ENCODE measurements around the gene SLC52A3. TPM values are rescaled to one million over a fixed set of nuclear protein-coding genes. Genes with fewer than 3 reads are reported as not detected.

SLC52A3 gene
- total RNA-seq, 1 experiment from 2014 or later = 49.4 TPM

DNA sequence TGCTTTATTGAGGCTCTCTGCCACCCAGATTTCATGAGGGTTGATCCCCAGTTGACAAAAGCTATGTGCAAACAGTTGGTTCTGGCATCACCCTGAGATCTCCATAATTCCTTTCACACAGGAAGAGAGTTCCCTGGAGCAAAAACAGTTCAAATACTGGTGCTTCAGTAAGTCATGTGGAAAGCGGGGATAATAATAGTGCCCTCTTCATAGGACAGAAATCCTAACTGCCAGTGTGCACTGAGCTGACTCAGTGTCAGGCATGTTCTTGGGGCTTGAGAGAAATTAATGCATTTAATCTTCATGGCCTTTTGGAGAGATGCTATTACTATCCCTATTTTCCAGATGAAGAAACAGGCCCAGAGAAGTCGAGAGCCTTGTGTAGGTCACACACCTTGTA, 7.9 kb upstream of the SLC52A3 start:
- Histone ChIP-seq H3K36me3 (replicated peaks; ENCODE audit: control insufficient read depth, insufficient read depth, low read length) (no peaks in the 10 kb centered on the region), H3K27me3 (ENCODE audit: control insufficient read depth, insufficient read depth, low read length) (no peaks in the 10 kb centered on the region), H3K4me3 (ENCODE audit: insufficient read depth, low read depth, low read length) (no peak overlapping the region)
- no peak for DNase-seq

DNA sequence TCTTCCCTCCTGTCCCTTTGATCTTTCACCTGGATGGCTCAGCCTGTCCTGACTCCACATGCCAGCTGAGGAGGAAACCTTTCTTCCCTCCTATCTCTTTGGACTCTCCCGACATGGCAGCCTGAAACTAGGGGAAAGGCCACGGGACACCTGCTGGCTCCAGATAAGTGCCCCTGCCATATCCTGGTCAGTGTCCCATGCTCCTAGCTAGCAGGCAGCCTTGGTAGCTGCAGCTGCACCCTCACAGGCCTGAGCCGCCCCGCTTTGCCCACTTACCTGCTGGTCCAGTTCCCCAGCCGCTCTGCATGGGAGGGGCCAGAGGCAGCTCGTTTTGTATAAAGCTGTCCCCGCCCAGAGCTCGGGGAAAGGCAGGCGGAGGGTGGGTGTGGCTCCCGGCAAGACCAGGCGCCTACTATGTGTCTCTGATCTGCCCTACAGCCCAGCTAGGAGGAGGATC, 7.4 kb upstream of the SLC52A3 start:
- peak; percentile 88 for DNase-seq
- no peaks in the 10 kb centered on the region for H3K27me3 ChIP-seq (ENCODE audit: control insufficient read depth, insufficient read depth, low read length)
- H3K4me3 ChIP-seq (ENCODE audit: insufficient read depth, low read depth, low read length) = peak overlapping the region; percentile 36
- no peaks in the 10 kb centered on the region for H3K36me3 ChIP-seq (replicated peaks; ENCODE audit: control insufficient read depth, insufficient read depth, low read length)

DNA sequence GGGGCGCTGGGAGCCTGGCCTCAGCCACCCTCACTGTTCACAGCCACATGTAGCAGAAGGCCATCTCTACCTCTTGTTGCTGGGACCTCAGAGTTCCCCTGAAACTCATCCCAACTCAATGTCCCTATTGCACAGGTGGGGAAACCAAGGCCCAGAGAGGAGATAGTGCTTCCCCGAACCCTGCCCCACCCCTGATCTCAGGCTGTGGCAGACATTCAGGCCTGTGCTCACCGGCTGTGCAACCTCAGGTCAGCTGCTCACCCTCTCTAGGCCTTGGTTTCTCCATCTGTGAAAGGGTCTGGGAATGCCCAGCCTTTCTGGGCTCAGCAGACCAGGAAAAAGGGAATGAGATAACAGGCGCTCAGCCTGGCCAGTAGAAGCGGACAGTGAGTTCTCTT, 6.4 kb upstream of the SLC52A3 start:
- Histone ChIP-seq H3K4me3 (ENCODE audit: insufficient read depth, low read depth, low read length) (no peak overlapping the region; the same call in 1 of the 2 replicates), H3K27me3 (ENCODE audit: control insufficient read depth, insufficient read depth, low read length) (no peaks in the 10 kb centered on the region), H3K36me3 (replicated peaks; ENCODE audit: control insufficient read depth, insufficient read depth, low read length) (no peaks in the 10 kb centered on the region)
- DNase-seq = no peak

DNA sequence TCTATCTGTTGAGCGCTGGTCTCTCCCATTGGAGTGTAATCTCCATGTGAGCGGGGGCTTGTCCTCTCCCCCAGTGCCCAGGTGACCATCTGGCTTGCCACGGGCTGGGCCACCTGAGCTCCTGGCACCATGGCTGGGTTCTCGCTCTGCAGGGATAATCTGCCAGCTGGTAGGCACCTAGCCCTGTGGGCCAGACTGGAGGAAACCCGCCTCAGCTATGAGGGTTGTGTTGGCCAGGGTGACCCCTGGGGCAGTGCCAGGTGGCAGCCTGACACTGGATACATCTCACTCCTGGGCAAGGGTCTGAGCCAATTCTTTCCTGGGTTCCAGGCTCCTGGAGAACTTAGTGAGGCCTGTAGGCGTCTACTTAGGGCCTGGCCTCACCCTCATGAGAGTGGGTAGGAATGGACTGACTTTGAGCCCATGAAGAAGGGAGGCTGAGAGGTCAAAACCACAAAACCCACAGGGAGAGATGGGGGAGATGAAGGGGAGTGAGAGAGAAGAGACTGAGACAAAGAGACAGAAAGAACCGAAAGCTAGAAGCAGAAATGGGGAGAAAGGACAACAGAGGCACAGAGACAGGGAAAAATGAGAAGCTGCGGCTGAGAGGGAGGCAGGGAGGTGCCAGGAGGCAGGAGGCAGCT, 5.8 kb upstream of the SLC52A3 start:
- H3K36me3 ChIP-seq (replicated peaks; ENCODE audit: control insufficient read depth, insufficient read depth, low read length) = no peaks in the 10 kb centered on the region
- H3K4me3 ChIP-seq (ENCODE audit: insufficient read depth, low read depth, low read length) = no peak overlapping the region; the same call in 1 of the 2 replicates
- no peak for DNase-seq
- H3K27me3 ChIP-seq (ENCODE audit: control insufficient read depth, insufficient read depth, low read length) = no peaks in the 10 kb centered on the region

DNA sequence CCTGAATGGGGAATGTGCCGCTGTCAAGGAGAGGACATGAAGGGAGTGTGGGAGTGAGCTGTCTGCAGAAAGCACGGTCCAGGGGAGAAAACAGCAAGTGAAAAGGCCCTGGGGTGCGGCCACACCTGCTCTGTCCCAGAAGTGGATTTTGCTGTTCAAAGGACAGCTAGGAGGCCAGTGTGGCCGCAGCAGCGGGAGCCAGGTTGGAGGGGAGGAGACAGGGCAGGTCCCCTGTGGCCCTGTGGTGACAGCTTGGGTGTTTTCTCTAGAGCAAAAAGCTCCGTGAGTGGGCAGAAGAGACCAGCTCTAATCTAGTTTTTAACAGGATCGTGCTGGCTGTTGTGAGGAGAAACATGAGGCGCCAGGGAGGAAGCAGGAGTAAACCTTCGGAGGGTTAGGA, 4.5 kb upstream of the SLC52A3 start:
- Histone ChIP-seq H3K4me3 (ENCODE audit: insufficient read depth, low read depth, low read length) (no peak overlapping the region), H3K36me3 (replicated peaks; ENCODE audit: control insufficient read depth, insufficient read depth, low read length) (no peaks in the 10 kb centered on the region), H3K27me3 (ENCODE audit: control insufficient read depth, insufficient read depth, low read length) (no peaks in the 10 kb centered on the region)
- DNase-seq = no peak

DNA sequence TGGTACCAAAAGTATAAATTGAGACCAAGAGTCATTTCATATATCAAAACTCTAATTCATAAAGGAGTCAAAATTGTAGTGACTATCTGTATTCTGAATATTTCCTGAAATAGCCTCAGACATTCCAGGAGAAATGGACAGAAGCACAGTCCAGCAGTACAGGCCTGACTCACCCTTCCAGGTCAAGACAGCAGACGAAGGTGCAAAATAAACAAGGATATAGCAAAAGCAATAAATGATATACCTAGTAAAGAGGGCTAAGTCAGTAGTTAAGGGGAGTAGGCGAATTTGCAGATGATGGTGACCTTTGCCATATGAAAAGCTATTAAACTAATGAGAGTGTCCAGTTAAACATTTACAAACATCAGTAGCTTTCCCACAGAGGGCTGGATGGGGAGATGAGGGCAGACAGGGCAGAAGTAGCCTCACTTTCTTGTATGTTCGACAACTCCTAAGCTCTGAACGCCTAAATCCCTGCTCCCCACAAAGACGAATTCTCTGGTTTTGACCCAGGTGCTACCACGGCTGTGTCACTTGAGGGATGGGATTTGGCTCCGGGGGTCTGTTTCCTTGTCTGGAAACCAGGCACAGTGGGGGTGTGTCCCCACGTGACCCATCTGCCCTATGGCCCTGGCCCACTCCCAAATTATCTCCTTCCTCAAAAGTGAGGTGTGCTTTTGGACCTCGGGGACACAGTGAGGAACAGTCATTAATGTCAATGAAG, 3.6 kb upstream of the SLC52A3 start:
- no peak for DNase-seq
- Histone ChIP-seq H3K27me3 (ENCODE audit: control insufficient read depth, insufficient read depth, low read length) (no peaks in the 10 kb centered on the region), H3K4me3 (ENCODE audit: insufficient read depth, low read depth, low read length) (no peak overlapping the region)

DNA sequence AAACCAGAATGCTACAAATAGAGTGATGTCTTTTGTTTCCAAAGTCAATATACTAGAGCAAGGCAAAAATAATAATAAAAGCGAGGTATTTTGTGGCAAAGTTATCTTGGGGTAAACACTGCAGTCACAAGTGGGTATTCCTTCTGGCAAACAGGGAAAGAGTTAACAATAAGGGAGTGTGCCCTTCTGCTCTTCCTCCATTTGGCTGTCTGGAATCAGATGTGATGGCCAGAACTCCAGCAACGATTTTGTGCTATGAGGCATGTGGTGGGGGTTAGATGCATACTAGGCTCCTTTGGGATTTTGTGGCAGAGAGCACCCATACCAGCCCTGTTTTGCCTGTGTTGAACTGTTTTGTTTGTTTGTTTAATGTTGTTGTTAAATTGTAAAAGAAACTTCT, 2.4 kb upstream of the SLC52A3 start:
- H3K27me3 ChIP-seq (ENCODE audit: control insufficient read depth, insufficient read depth, low read length) = no peaks in the 10 kb centered on the region
- DNase-seq = no peak
- no peak overlapping the region for H3K4me3 ChIP-seq (ENCODE audit: insufficient read depth, low read depth, low read length)
- H3K36me3 ChIP-seq (replicated peaks; ENCODE audit: control insufficient read depth, insufficient read depth, low read length) = no peaks in the 10 kb centered on the region

More for the DNA sequence above, 3.6 kb upstream of the SLC52A3 start:
- no peaks in the 10 kb centered on the region for H3K36me3 ChIP-seq (replicated peaks; ENCODE audit: control insufficient read depth, insufficient read depth, low read length)

DNA sequence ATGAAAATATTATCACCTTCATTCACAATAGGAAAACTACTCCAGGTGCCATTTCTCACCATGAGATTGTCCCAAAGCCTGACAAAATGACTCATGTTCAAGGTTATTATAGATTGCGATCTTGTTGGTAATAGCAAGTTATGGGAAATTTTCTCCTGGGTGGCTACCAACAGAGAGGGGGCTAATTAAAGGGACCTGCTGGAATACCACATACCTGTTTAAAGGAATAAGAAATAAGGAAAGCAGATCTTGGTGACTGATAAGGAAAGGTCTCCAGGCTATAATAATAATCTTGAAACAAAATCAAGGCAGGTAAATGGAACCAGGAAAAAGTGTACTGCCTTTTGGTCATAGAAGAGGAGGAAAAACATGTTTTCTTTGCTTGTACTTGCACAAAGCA, 1.4 kb downstream of the SLC52A3 start:
- H3K4me3 ChIP-seq (ENCODE audit: insufficient read depth, low read depth, low read length) = no peak overlapping the region
- H3K27me3 ChIP-seq (ENCODE audit: control insufficient read depth, insufficient read depth, low read length) = no peaks in the 10 kb centered on the region
- no peaks in the 10 kb centered on the region for H3K36me3 ChIP-seq (replicated peaks; ENCODE audit: control insufficient read depth, insufficient read depth, low read length)
- no peak for DNase-seq

DNA sequence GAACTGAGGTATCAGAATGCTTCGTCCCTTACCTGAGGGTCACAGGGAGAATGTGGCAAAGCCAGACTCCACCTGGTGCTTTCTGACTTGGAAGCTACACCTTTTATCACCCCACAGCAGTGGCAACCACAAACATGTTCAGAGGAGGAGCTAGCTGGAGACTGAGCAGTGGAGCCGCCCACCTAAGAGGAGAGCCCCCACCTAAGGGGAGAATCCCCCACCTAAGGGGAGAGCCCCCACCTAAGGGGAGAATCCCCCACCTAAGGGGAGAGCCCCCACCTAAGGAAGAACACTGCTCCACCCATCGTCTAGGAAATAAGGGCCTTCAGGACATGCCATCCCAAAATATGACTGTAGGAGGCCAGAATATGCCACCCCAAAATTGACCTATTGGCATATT, 4.0 kb downstream of the SLC52A3 start:
- H3K4me3 ChIP-seq (ENCODE audit: insufficient read depth, low read depth, low read length) = no peak overlapping the region
- DNase-seq = no peak
- peaks cover 3% of the 10 kb centered on the region; the same call in 1 of the 2 replicates for H3K27me3 ChIP-seq (ENCODE audit: control insufficient read depth, insufficient read depth, low read length)
- H3K36me3 ChIP-seq (replicated peaks; ENCODE audit: control insufficient read depth, insufficient read depth, low read length) = no peaks in the 10 kb centered on the region

DNA sequence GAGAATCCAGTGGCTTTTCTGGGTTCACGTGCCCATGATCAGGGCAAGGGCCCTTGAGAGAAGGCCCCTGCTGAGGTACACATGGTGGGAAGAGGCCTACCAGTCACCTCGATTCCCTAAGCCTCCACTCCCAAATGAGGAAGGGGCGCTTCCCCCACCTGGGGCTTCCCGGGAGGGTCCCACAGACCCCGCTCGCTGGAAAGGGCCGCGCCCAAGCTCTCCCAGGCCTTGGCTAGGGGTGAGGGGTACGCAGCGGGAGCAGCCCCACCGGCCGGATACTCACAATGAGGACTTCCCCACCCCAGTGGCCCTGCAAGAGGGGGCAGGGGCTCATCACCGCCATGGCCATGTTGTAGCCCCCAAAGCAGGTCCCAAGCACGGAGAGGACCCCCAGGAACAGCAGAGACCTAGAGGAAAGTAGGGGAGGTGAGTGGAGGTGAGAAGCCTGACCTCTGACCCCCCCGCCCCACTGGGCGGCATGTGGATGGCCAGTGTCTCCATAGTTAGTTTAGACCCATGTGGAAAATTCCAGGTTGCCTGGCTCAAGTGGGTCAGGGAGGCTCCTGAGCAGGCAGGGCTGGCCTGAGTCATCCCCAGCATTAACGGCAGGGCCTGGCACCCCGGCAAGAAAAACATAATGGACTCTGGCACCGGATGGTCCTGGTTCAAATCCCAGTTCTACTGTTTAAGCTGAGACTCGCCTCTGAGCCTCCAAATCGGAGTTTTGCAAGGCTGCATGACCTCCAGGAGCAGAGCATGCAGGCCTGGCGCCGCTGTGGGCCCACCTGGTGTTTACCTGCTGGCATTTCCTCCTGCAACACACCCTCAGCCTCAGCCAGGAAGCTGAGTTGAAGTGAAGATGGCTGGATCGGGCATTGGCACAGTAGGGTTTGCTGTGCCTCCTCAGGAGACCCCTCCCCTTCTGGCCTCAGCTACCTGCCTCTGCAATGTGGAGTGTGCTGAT, 6.6 kb downstream of the SLC52A3 start:
- Histone ChIP-seq H3K27me3 (ENCODE audit: control insufficient read depth, insufficient read depth, low read length) (peaks cover 3% of the 10 kb centered on the region; the same call in 1 of the 2 replicates), H3K36me3 (replicated peaks; ENCODE audit: control insufficient read depth, insufficient read depth, low read length) (no peaks in the 10 kb centered on the region), H3K4me3 (ENCODE audit: insufficient read depth, low read depth, low read length) (no peak overlapping the region; the same call in 1 of the 2 replicates)
- DNase-seq = no peak

DNA sequence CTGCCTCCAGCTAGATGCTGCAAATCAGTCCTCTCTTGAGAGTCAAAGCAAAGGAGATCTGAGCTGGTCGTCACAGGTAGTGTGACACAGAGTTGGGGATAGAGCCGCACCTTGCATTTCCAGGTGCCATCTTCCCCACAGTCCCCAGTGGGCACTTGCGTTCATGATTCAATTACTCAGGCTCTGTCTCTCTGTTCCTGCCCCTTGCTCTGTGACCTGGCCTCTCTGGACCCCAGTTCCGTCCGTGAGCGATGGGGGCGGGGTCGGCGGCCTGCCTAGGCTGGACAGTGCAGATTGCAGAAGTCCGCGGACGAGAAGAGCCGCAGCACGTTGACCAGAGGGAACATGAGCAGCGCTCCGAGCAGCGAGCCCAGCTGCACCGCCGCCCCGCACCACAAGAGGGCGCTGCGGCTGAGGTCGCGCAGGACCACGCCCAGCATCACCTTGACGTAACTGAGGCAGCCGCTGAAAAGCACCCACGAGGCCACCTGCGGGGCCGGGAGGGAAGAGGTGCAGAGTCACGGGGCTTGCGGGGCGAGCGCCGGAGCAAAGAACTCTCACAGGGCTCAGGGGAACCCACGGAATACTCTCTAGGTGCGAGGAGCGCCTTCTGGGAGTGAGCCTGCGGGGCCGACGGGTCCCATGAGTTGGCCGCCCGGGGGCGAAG, 7.4 kb downstream of the SLC52A3 start:
- DNase-seq = peak; percentile 94
- peaks cover 3% of the 10 kb centered on the region; the same call in 1 of the 2 replicates for H3K27me3 ChIP-seq (ENCODE audit: control insufficient read depth, insufficient read depth, low read length)
- no peak overlapping the region; the same call in 1 of the 2 replicates for H3K4me3 ChIP-seq (ENCODE audit: insufficient read depth, low read depth, low read length)
- no peaks in the 10 kb centered on the region for H3K36me3 ChIP-seq (replicated peaks; ENCODE audit: control insufficient read depth, insufficient read depth, low read length)

DNA sequence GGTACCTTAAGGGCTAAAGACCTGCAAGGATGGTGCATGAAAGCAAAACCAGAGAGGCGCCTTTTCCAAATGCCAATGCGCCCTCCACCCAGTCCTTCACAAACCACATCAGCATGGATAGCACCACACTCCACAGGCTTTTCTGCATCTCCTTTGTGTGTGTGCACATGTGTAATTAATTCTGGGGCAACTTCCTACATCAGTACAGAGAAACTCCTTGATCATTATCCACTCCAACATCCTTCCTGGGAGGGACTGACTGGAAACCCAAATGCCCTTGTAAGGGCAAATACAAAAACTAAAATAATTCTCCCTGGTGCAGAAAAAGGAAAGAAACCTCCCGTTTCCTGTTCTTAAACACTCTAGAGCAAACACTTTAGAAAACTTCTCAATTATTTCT, 10.8 kb downstream of the SLC52A3 start:
- H3K4me3 ChIP-seq (ENCODE audit: insufficient read depth, low read depth, low read length) = no peak overlapping the region
- no peak for DNase-seq
- H3K36me3 ChIP-seq (replicated peaks; ENCODE audit: control insufficient read depth, insufficient read depth, low read length) = no peaks in the 10 kb centered on the region
- peaks cover 3% of the 10 kb centered on the region; the same call in 1 of the 2 replicates for H3K27me3 ChIP-seq (ENCODE audit: control insufficient read depth, insufficient read depth, low read length)

DNA sequence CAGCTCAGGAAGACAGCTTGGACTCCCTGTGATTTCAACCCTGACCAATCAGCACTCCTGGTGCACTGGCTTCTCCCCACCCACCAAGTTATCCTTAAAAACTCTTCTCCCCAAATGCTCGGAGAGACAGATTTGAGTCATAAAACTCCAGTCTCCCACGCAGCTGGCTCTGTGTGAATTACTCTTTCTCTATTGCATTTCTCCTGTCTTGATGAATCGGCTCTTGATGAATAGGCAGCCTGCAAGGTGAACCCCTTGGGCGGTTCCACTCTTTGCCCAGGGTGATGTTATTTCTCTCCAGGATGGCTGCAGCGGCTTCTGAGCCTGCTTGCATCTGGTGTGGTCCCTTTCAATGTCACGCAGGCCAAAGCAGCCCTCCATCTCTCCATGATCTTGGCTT, 12.4 kb downstream of the SLC52A3 start:
- DNase-seq = no peak
- Histone ChIP-seq H3K36me3 (replicated peaks; ENCODE audit: control insufficient read depth, insufficient read depth, low read length) (no peaks in the 10 kb centered on the region), H3K27me3 (ENCODE audit: control insufficient read depth, insufficient read depth, low read length) (peaks cover 3% of the 10 kb centered on the region; the same call in 1 of the 2 replicates), H3K4me3 (ENCODE audit: insufficient read depth, low read depth, low read length) (no peak overlapping the region)

DNA sequence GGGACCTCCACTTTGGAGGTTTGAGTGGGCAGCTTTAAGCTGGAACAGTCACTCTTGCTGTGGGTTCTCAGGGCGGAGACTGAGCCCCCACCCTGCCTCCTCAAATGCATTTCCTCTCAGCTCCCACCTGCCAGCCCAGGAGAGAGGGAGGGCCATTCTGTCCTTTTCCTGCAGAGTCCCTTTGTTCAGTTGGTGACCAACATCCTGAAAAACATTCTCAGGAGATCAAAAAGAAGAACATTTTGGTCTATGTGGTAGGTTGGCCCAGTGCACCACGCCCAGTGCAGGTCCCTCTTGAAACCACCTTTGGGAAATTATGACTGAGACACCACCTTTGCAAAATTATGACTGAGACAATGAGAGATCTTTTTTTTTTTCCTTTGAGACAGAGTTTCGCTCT, 13.4 kb downstream of the SLC52A3 start:
- Histone ChIP-seq H3K4me3 (ENCODE audit: insufficient read depth, low read depth, low read length) (no peak overlapping the region), H3K27me3 (ENCODE audit: control insufficient read depth, insufficient read depth, low read length) (no peaks in the 10 kb centered on the region), H3K36me3 (replicated peaks; ENCODE audit: control insufficient read depth, insufficient read depth, low read length) (no peaks in the 10 kb centered on the region)
- DNase-seq = no peak

Data from H7 (cell line).